CD4-positive, CD25-positive, alpha-beta regulatory T cell (primary cell): Measurements from ENCODE around the gene CSF1R. TPM values are rescaled to one million over a fixed set of nuclear protein-coding genes. Genes with fewer than 3 reads are reported as not detected.
"Not testable (repeated sequence)": the region's sequence is repeated elsewhere in the genome, so short reads cannot be mapped to it uniquely, and the experiment has no call there.

Source experiments
- ATAC-seq, 2 donors: fragments of 150-1000 bp; cut with Tn5 transposase; one replicate each; pipeline ENCODE4 v1.10.0; 2021; ENCODE audit warnings: low read depth in 2 of 2, moderate number of reproducible peaks in 2 of 2, moderate library complexity in 1 of 2
- DNase-seq, 3 donors: peaks; one replicate each; pipeline versions ENCODE4 v3.0.0 to v3.0.0-alpha.2; 2012 to 2022; ENCODE audit warnings: mixed read lengths in 1 of 3
- H3K27ac ChIP-seq: one replicate; pipeline ENCODE4 v1.7.0; 2013; ENCODE audit warnings: mild to moderate bottlenecking, low read length; ENCODE audit not compliant: insufficient read depth, poor library complexity, severe bottlenecking
- H3K27me3 ChIP-seq: one replicate; pipeline ENCODE4 v1.7.0; 2013; ENCODE audit warnings: low read length; ENCODE audit not compliant: control insufficient read depth, insufficient read depth
- H3K36me3 ChIP-seq: one replicate; pipeline ENCODE4 v1.7.0; 2013; ENCODE audit warnings: mild to moderate bottlenecking, low read length, moderate library complexity; ENCODE audit not compliant: control insufficient read depth, insufficient read depth
- H3K4me1 ChIP-seq: 2 replicates; pipeline ENCODE4 v1.7.0; 2013; ENCODE audit warnings: mild to moderate bottlenecking, low read length; ENCODE audit not compliant: insufficient read depth, control insufficient read depth, poor library complexity, severe bottlenecking
- H3K4me3 ChIP-seq: one replicate; pipeline ENCODE4 v1.7.0; 2013; ENCODE audit warnings: low read depth, mild to moderate bottlenecking, low read length, moderate library complexity
- H3K9me3 ChIP-seq, 2 experiments: 1 replicate in 1 of 2; 2 replicates in 1 of 2; pipeline ENCODE4 v1.7.0; 2013; ENCODE audit warnings: low read length in 2 of 2, mild to moderate bottlenecking in 1 of 2, moderate library complexity in 1 of 2; ENCODE audit not compliant: control insufficient read depth in 2 of 2
- H3K27ac Mint-ChIP-seq, 3 donors: one replicate each; pipeline ENCODE4 v1.8.0; 2020 to 2022; ENCODE audit warnings: mild to moderate bottlenecking in 3 of 3, mixed read lengths in 3 of 3, moderate library complexity in 2 of 3
- H3K27me3 Mint-ChIP-seq: one replicate; pipeline ENCODE4 v1.8.0; 2022; ENCODE audit warnings: mild to moderate bottlenecking, mixed read lengths
- H3K36me3 Mint-ChIP-seq: one replicate; pipeline ENCODE4 v1.8.0; 2020; ENCODE audit warnings: mixed read lengths
- H3K4me1 Mint-ChIP-seq, 4 donors: one replicate each; pipeline ENCODE4 v1.8.0; 2020 to 2022; ENCODE audit warnings: mixed read lengths in 4 of 4, mild to moderate bottlenecking in 1 of 4
- H3K4me3 Mint-ChIP-seq, 4 donors: one replicate each; pipeline ENCODE4 v1.8.0; 2020 to 2022; ENCODE audit warnings: mild to moderate bottlenecking in 4 of 4, mixed read lengths in 4 of 4, moderate library complexity in 3 of 4
- H3K9me3 Mint-ChIP-seq, 7 donors: one replicate each; pipeline ENCODE4 v1.8.0; 2020 to 2022; ENCODE audit warnings: mixed read lengths in 7 of 7, mild to moderate bottlenecking in 3 of 7, moderate library complexity in 2 of 7
- polyA plus RNA-seq, 4 donors: library from polyadenylated mRNA; unstranded; fragments of 300-500 nt; fragmentation: Illumina TruSeq; gene quantifications; one replicate each; pipeline ENCODE4 v1.2.3, GENCODE V29; 2021
- total RNA-seq: library from RNA; stranded (reverse); gene quantifications from one replicate; pipeline ENCODE4 v1.2.3, GENCODE V29; 2022

Gene CSF1R
- total and polyA plus RNA-seq, 5 donors from 2014 or later, result 0.60 to 1.2 (median 0.97) TPM; not detected in 1

DNA sequence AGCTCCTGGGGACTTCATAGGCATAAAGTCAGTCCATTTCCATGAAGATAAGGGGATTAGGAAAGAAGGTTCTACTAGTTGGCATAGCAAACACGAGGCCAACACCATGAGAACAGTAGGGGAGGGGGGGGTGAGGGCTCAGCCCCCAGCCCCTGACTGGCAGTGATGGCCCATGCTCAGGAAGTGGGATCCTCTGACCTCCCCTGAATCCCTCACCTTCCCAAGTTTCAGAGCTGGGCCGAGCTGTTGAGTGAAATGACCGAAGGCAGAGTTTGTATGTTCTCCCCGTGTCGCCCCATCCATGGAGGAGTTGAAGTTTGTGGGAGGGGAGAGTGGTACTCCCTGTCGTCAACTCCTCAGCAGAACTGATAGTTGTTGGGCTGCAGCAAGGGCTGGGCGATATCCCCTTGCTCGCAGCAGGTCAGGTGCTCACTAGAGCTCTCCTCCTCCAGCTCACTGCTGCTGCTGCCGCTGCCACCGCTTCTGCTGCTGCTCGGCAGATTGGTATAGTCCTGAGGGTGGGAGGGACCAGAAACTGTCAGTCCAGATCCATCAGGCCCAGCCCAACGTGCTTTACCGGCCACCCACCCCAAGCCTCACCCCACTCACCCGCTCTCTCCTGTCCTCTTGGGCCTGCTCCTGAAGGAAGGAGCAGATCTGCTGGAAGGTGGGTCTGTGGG, 32.5 kb downstream of the CSF1R start:
- H3K36me3 ChIP-seq, result peaks cover 56% of the 10 kb centered on the region
- H3K27me3 Mint-ChIP-seq, result no peaks in the 10 kb centered on the region
- no peaks in the 10 kb centered on the region for H3K9me3 Mint-ChIP-seq
- H3K4me1 ChIP-seq, result no peaks in the 10 kb centered on the region
- H3K27ac Mint-ChIP-seq, result no peak overlapping the region
- ATAC-seq (no peak), DNase-seq (no peak)
- no peaks in the 10 kb centered on the region for H3K4me1 Mint-ChIP-seq
- no peaks in the 10 kb centered on the region for H3K27me3 ChIP-seq
- no peak overlapping the region for H3K4me3 Mint-ChIP-seq
- H3K27ac ChIP-seq, result no peak overlapping the region
- peaks cover 43% of the 10 kb centered on the region for H3K36me3 Mint-ChIP-seq
- H3K4me3 ChIP-seq, result no peak overlapping the region
- H3K9me3 ChIP-seq, result no peaks in the 10 kb centered on the region

DNA sequence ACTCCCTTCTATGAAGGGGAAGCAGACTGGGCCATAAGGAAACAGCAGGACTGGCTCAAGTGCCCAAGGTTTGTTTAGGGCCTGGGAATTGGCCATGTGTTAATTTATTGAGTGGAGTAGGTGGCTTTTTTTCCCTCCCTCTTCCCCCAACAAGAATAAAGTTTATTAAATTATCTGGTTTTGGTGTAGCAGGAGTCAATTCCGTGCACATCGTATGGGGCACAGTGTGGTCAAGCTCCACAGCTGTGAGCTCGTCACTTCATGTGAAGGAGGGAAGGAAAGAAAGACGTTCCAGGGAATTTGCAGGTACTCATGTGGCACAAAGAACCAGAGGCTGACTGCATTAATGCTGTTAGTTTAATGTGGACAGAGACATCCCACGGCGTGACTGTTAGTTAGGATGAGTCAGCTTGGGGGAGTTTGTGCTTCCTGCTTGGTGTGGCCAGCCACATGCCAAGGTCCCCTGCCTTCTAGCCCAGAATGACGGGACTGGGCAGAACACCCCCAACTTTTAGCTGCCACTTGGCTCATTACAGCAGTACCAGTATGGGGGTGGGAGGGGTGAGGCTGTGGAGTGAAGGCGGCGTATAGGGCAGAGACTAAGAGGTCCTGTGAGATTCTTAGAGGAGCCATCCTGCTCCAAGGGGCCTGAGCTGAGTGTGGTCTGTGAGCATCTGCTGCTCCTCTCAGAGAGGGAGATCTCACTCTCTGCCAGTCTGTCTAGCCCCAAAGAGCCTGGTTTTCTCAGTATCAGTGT, 33.2 kb downstream of the CSF1R start:
- Histone ChIP-seq H3K27ac (no peak overlapping the region), H3K36me3 (peaks cover 63% of the 10 kb centered on the region), H3K9me3 (no peaks in the 10 kb centered on the region), H3K4me3 (no peak overlapping the region), H3K4me1 (no peaks in the 10 kb centered on the region), H3K27me3 (no peaks in the 10 kb centered on the region)
- Mint-ChIP-seq H3K4me3 (no peak overlapping the region), H3K36me3 (peaks cover 50% of the 10 kb centered on the region), H3K9me3 (no peaks in the 10 kb centered on the region), H3K27ac (peak overlapping the region in 1 of 3 donors; percentile 79), H3K27me3 (no peaks in the 10 kb centered on the region), H3K4me1 (no peaks in the 10 kb centered on the region)
- DNase-seq (no peak), ATAC-seq (no peak)

DNA sequence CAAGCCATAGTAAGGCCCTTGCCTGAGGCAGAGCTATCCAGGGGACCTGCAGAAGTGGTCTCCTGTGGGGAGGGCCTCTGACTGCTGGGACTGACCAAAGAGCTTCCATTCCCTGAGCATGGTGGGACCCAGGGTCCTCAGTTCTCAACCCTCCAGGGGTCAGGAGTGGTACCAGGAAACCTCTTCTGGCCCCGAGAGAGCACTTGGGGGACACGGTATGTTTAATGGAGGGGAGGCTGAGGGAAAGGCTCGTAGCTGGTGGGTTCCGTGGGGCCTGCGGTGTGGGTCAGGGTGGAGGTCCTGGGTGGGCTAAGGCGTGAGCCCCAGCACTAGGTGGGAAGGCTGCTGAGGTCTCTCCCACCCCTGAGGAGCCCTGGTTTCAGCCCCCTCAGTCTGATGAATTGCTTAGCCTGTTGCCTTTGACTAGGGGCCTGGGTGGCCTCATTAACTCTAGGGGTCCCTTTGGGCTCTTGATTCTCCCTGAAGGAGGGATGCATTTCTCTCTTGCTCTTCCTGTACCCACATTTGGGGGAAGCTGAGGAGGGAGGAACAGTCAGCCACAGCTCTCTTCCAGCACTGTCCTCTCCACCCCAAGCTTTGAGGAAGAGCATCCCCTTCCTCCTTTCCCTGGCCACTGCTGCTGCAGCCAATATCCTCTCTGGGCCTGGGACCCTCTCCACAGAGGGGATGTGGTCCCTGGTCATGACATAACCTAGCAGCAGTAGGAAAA, 34.0 kb downstream of the CSF1R start:
- H3K27ac Mint-ChIP-seq, result peak overlapping the region in 1 of 3 donors; percentile 79
- Histone ChIP-seq H3K27ac (no peak overlapping the region), H3K9me3 (no peaks in the 10 kb centered on the region), H3K4me3 (no peak overlapping the region), H3K36me3 (peaks cover 69% of the 10 kb centered on the region), H3K4me1 (no peaks in the 10 kb centered on the region), H3K27me3 (no peaks in the 10 kb centered on the region)
- no peaks in the 10 kb centered on the region for H3K4me1 Mint-ChIP-seq
- H3K27me3 Mint-ChIP-seq, result no peaks in the 10 kb centered on the region
- H3K4me3 Mint-ChIP-seq, result peak overlapping the region in 1 of 4 donors; percentile 84
- DNase-seq, result no peak
- peaks cover 56% of the 10 kb centered on the region for H3K36me3 Mint-ChIP-seq
- H3K9me3 Mint-ChIP-seq, result no peaks in the 10 kb centered on the region
- ATAC-seq, result no peak

GRCh38 chr5:150051657-150052195, 34.6 kb downstream of the CSF1R start:
- no peaks in the 10 kb centered on the region for H3K4me1 Mint-ChIP-seq
- Histone ChIP-seq H3K27me3 (no peaks in the 10 kb centered on the region), H3K4me3 (no peak overlapping the region), H3K9me3 (no peaks in the 10 kb centered on the region), H3K36me3 (peaks cover 76% of the 10 kb centered on the region), H3K27ac (no peak overlapping the region), H3K4me1 (no peaks in the 10 kb centered on the region)
- no peak overlapping the region for H3K27ac Mint-ChIP-seq
- DNase-seq (no peak), ATAC-seq (no peak)
- H3K36me3 Mint-ChIP-seq, result peaks cover 56% of the 10 kb centered on the region
- H3K27me3 Mint-ChIP-seq, result no peaks in the 10 kb centered on the region
- no peaks in the 10 kb centered on the region for H3K9me3 Mint-ChIP-seq
- H3K4me3 Mint-ChIP-seq, result no peak overlapping the region

DNA sequence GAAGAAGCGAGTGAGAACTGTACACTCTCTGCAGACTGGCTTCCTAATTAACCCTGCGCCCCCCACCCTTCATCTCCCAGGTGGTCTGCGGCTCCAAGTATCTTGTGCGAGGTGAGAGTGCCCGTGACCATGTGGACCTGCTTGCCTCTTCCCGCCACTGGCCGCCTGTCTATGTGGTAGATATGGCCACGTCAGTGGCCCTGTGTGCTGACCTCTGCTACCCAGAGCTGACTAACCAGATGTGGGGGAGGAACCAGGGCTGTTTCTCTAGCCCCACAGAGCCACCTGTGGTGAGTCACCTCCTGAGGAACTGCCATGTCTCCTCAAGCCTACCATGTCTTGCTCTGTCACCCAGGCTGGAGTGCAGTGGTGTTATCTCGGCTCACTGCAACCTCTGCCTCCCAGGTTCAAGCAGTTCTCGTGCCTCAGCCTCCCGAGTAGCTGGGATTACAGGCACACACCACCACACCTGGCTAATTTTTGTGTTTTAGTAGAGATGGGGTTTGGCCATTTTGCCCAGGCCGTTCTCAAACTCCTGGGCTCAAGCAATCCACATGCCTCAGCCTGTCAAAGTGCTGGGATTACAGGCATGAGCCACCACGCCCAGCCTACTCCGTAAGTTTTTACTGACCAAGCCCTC, 36.1 kb downstream of the CSF1R start:
- H3K36me3 ChIP-seq, result peaks cover 85% of the 10 kb centered on the region
- H3K4me1 Mint-ChIP-seq, H3K4me3 Mint-ChIP-seq, H3K9me3 ChIP-seq, ATAC-seq, H3K9me3 Mint-ChIP-seq, H3K27me3 Mint-ChIP-seq, DNase-seq, H3K27me3 ChIP-seq, H3K4me3 ChIP-seq, H3K4me1 ChIP-seq, H3K27ac ChIP-seq: not testable (repeated sequence)
- Mint-ChIP-seq H3K36me3 (peaks cover 62% of the 10 kb centered on the region), H3K27ac (peak overlapping the region in 1 of 3 donors; percentile 73)

GRCh38 chr5:150046031-150046430, 40.3 kb downstream of the CSF1R start:
- no peaks in the 10 kb centered on the region for H3K27me3 Mint-ChIP-seq
- peaks cover 0 to 2% (median 0%) of the 10 kb centered on the region in 7 donors for H3K9me3 Mint-ChIP-seq
- H3K36me3 ChIP-seq, result peaks cover 92% of the 10 kb centered on the region
- no peak for ATAC-seq
- no peaks in the 10 kb centered on the region for H3K9me3 ChIP-seq
- H3K36me3 Mint-ChIP-seq, result peaks cover 70% of the 10 kb centered on the region
- H3K4me3 Mint-ChIP-seq, result no peak overlapping the region
- no peaks in the 10 kb centered on the region for H3K27me3 ChIP-seq
- no peak overlapping the region for H3K27ac Mint-ChIP-seq
- DNase-seq, result no peak
- peaks cover 0 to 26% (median 10%) of the 10 kb centered on the region in 4 donors for H3K4me1 Mint-ChIP-seq
- H3K4me1 ChIP-seq, result peaks cover 3% of the 10 kb centered on the region
- no peak overlapping the region for H3K27ac ChIP-seq
- no peak overlapping the region for H3K4me3 ChIP-seq

- Histone ChIP-seq H3K9me3 (no peaks in the 10 kb centered on the region), H3K36me3 (peaks cover 92% of the 10 kb centered on the region), H3K27ac (no peak overlapping the region), H3K4me3 (no peak overlapping the region), H3K27me3 (no peaks in the 10 kb centered on the region), H3K4me1 (peaks cover 3% of the 10 kb centered on the region)
- H3K4me1 Mint-ChIP-seq, result peaks cover 0 to 26% (median 10%) of the 10 kb centered on the region in 4 donors
- H3K27me3 Mint-ChIP-seq, result no peaks in the 10 kb centered on the region
- ATAC-seq, result no peak
- no peak overlapping the region for H3K4me3 Mint-ChIP-seq
- peaks cover 0 to 2% (median 0%) of the 10 kb centered on the region in 7 donors for H3K9me3 Mint-ChIP-seq
- no peak for DNase-seq
- peak overlapping the region in 1 of 3 donors; percentile 17 for H3K27ac Mint-ChIP-seq
- H3K36me3 Mint-ChIP-seq, result peaks cover 67% of the 10 kb centered on the region
These were observed 40.8 kb downstream of the CSF1R start for GRCh38 chr5:150045549-150045948.
